Stimulated activated CD8-positive, alpha-beta memory T cell treated with anti-CD3 and anti-CD28 coated beads, Interleukin-7, amount 100 ng/mL, for 48 hours (primary cell): ENCODE data around the gene KRTCAP2.
A peak's percentile ranks its signal among the peaks of the same experiment; 100 is the strongest.
"Not testable (repeated sequence)": the region's sequence is repeated elsewhere in the genome, so short reads cannot be mapped to it uniquely, and the experiment has no call there.

Experiments used
- DNase-seq, 2 donors: peaks; one replicate each; pipeline ENCODE4 v3.0.0-alpha.2; 2020; ENCODE audit warnings: low read depth in 1 of 2; ENCODE audit errors: extremely low read depth in 1 of 2

Gene KRTCAP2

GRCh38 chr1:155200920-155201319 is 27.8 kb upstream of the KRTCAP2 start:
- no peak for DNase-seq

GRCh38 chr1:155199792-155200191 is 26.7 kb upstream of the KRTCAP2 start:
- no peak for DNase-seq

- DNase-seq: no peak
Measured at GRCh38 chr1:155198547-155198906, 25.4 kb upstream of the KRTCAP2 start.

- DNase-seq: no peak
Measured at GRCh38 chr1:155197901-155198546, 24.9 kb upstream of the KRTCAP2 start.

- no peak for DNase-seq
Measured at GRCh38 chr1:155196893-155197638, 24.0 kb upstream of the KRTCAP2 start.

GRCh38 chr1:155196103-155196892 is 23.2 kb upstream of the KRTCAP2 start:
- DNase-seq: no peak

- no peak for DNase-seq
Measured at GRCh38 chr1:155195201-155196102, 22.3 kb upstream of the KRTCAP2 start.

GRCh38 chr1:155193991-155194240 is 20.8 kb upstream of the KRTCAP2 start:
- DNase-seq: not testable (repeated sequence)

- peak; percentile 64 to 79 for DNase-seq
Measured at GRCh38 chr1:155193275-155193990, 20.3 kb upstream of the KRTCAP2 start.

- DNase-seq: peak in 1 of 2 donors; percentile 22
Measured at GRCh38 chr1:155192346-155193274, 19.5 kb upstream of the KRTCAP2 start.

GRCh38 chr1:155191904-155192303 is 18.8 kb upstream of the KRTCAP2 start:
- DNase-seq: no peak

- not testable (repeated sequence) for DNase-seq
Measured at GRCh38 chr1:155189926-155190325, 16.8 kb upstream of the KRTCAP2 start.

GRCh38 chr1:155188268-155188667 is 15.2 kb upstream of the KRTCAP2 start:
- DNase-seq: no peak

- no peak for DNase-seq
Measured at GRCh38 chr1:155187456-155187891, 14.4 kb upstream of the KRTCAP2 start.

- no peak for DNase-seq
Measured at GRCh38 chr1:155186794-155187455, 13.8 kb upstream of the KRTCAP2 start.

GRCh38 chr1:155186067-155186793 is 13.1 kb upstream of the KRTCAP2 start:
- no peak for DNase-seq

GRCh38 chr1:155185783-155186066 is 12.6 kb upstream of the KRTCAP2 start:
- no peak for DNase-seq
